Mammary epithelial cell (primary cell): Measurements from ENCODE around the gene CYFIP1.

Experiments
- CTCF ChIP-seq, 2 donors: IDR thresholded peaks in 1 of 2; conservative IDR thresholded peaks in 1 of 2; 2 replicates each; pipeline ENCODE4 v1.5.1; 2011 to 2012; ENCODE audit warnings: inconsistent platforms in 2 of 2, low read length in 2 of 2, mild to moderate bottlenecking in 2 of 2, control low read depth in 1 of 2, low read depth in 1 of 2; ENCODE audit not compliant: insufficient read depth in 1 of 2; ENCODE audit errors: extremely low read depth in 1 of 2
- EZH2 ChIP-seq: IDR thresholded peaks from 2 replicates; pipeline ENCODE4 v1.6.1; 2012; ENCODE audit warnings: low read length, inconsistent platforms, borderline replicate concordance

GRCh38 chr15:22902981-22903380 is 77.2 kb downstream of the CYFIP1 start:
- TF ChIP-seq CTCF (conservative IDR thresholded peaks at IDR 0.05 in 1 of 2, IDR thresholded peaks at IDR 0.05 in 1 of 2; ENCODE audit: extremely low read depth in 1 of 2, insufficient read depth in 1 of 2, low read depth in 1 of 2, low read length in 2 of 2) (no peak), EZH2 (no peak)
